Neural cell (in vitro differentiated cells): Measurements from ENCODE around the gene UBFD1. TPM values are rescaled to one million over a fixed set of nuclear protein-coding genes. Genes with fewer than 3 reads are reported as not detected.

Source experiments
- H2AFZ ChIP-seq: fragments of 200-600, 300-800 bp; sonication (generic), shearing (Covaris generic); 2 replicates; pipeline ENCODE4 v1.6.0; 2014; ENCODE audit warnings: low read depth, mild to moderate bottlenecking, antibody characterized with exemption, low read length, moderate library complexity
- H3F3A ChIP-seq: fragments of 200-600 bp; shearing (Covaris generic); 2 replicates; pipeline ENCODE4 v1.6.1; 2016; ENCODE audit warnings: mild to moderate bottlenecking, moderate library complexity, mixed read lengths, antibody characterized with exemption, low read length; ENCODE audit not compliant: insufficient read depth, poor library complexity, severe bottlenecking
- H3K27ac ChIP-seq: fragments of 200-600, 300-800 bp; sonication (generic), shearing (Covaris generic); 2 replicates; pipeline ENCODE4 v1.5.1; 2014; ENCODE audit warnings: mild to moderate bottlenecking, low read length, moderate library complexity
- H3K27me3 ChIP-seq: fragments of 300-800, 200-600 bp; sonication (generic), shearing (Covaris generic); 2 replicates; pipeline ENCODE4 v1.6.0; 2014; ENCODE audit warnings: mild to moderate bottlenecking, low read depth, low read length, moderate library complexity; ENCODE audit not compliant: insufficient read depth
- H3K36me3 ChIP-seq: fragments of 300-800, 200-600 bp; sonication (generic), shearing (Covaris generic); 2 replicates; pipeline ENCODE4 v1.5.1; 2014; ENCODE audit warnings: mild to moderate bottlenecking, antibody characterized with exemption, low read length, moderate library complexity; ENCODE audit not compliant: insufficient read depth
- H3K4me2 ChIP-seq: fragments of 300-800, 200-600 bp; sonication (generic), shearing (Covaris generic); 2 replicates; pipeline ENCODE4 v1.6.0; 2014; ENCODE audit warnings: mild to moderate bottlenecking, low read length
- H3K4me3 ChIP-seq: fragments of 300-800, 200-600 bp; sonication (generic), shearing (Covaris generic); 2 replicates; pipeline ENCODE4 v1.5.1; 2014; ENCODE audit warnings: mild to moderate bottlenecking, low read length, moderate library complexity
- H3K79me2 ChIP-seq: fragments of 200-600 bp; shearing (Covaris generic); replicated peaks from 2 replicates; pipeline ENCODE4 v1.6.0; 2014; ENCODE audit warnings: mild to moderate bottlenecking, low read length, moderate library complexity; ENCODE audit not compliant: insufficient read depth
- H3K9ac ChIP-seq: fragments of 300-800, 200-600 bp; sonication (generic), shearing (Covaris generic); 2 replicates; pipeline ENCODE4 v1.6.1; 2016; ENCODE audit warnings: mild to moderate bottlenecking, low read length, mixed read lengths
- H3K9me2 ChIP-seq: fragments of 200-600 bp; shearing (Covaris generic); 2 replicates; pipeline ENCODE4 v1.6.1; 2016; ENCODE audit warnings: mild to moderate bottlenecking, low read length, mixed read lengths; ENCODE audit not compliant: insufficient read depth
- H3K9me3 ChIP-seq: fragments of 200-600, 300-800 bp; sonication (generic), shearing (Covaris generic); 2 replicates; pipeline ENCODE4 v1.6.1; 2016; ENCODE audit warnings: mild to moderate bottlenecking, mixed run types, low read length, moderate library complexity, mixed read lengths
- H4K20me1 ChIP-seq: fragments of 200-600 bp; shearing (Covaris generic); 2 replicates; pipeline ENCODE4 v1.6.1; 2016; ENCODE audit warnings: mild to moderate bottlenecking, mixed run types; ENCODE audit not compliant: insufficient read depth
- CTCF ChIP-seq: fragments of 450-650 bp; IDR thresholded peaks from 2 replicates; pipeline ENCODE4 v1.5.1; 2014; ENCODE audit warnings: antibody characterized with exemption, mild to moderate bottlenecking, moderate library complexity; ENCODE audit not compliant: poor library complexity, severe bottlenecking
- EP300 ChIP-seq: fragments of 450-650 bp; conservative IDR thresholded peaks from 2 replicates; pipeline ENCODE4 v1.6.1; 2014; ENCODE audit warnings: antibody characterized with exemption, mild to moderate bottlenecking, moderate library complexity; ENCODE audit not compliant: poor library complexity, severe bottlenecking
- EZH2 ChIP-seq: fragments of 200-600, 300-800 bp; shearing (Covaris generic), sonication (generic); IDR thresholded peaks from 2 replicates; pipeline ENCODE4 v1.6.1; 2014; ENCODE audit warnings: antibody characterized with exemption, low read length, borderline replicate concordance, mild to moderate bottlenecking; ENCODE audit not compliant: insufficient read depth, poor library complexity, severe bottlenecking
- MXI1 ChIP-seq: fragments of 450-650 bp; conservative IDR thresholded peaks from 2 replicates; pipeline ENCODE4 v1.6.1; 2014; ENCODE audit warnings: antibody characterized with exemption, mild to moderate bottlenecking; ENCODE audit not compliant: poor library complexity, severe bottlenecking
- POLR2AphosphoS5 ChIP-seq: IDR thresholded peaks from 2 replicates; pipeline ENCODE4 v1.6.1; 2012
- RAD21 ChIP-seq: fragments of 450-650 bp; conservative IDR thresholded peaks from 2 replicates; pipeline ENCODE4 v1.6.1; 2014; ENCODE audit warnings: antibody characterized with exemption, mild to moderate bottlenecking, moderate library complexity
- REST ChIP-seq: IDR thresholded peaks from 2 replicates; pipeline ENCODE4 v1.6.1; 2012; ENCODE audit warnings: borderline replicate concordance
- TAF1 ChIP-seq: IDR thresholded peaks from 2 replicates; pipeline ENCODE4 v1.6.1; 2012; ENCODE audit warnings: low read depth
- polyA plus RNA-seq: library from polyadenylated mRNA; depleted of rRNA; stranded (reverse); fragments of >200 nt; gene quantifications from 2 replicates; pipeline ENCODE4 v1.2.3, GENCODE V29; 2014

Gene UBFD1
- polyA plus RNA-seq, 1 donor from 2014 or later, result 94.3 TPM

GRCh38 chr16:23557779-23558702 lies 514 bp downstream of the UBFD1 start:
- Histone ChIP-seq H3F3A (no peaks in the 10 kb centered on the region), H3K9me3 (no peaks in the 10 kb centered on the region), H2AFZ (peak overlapping the region; percentile 36), H3K4me3 (peak overlapping the region; percentile 78), H3K27me3 (no peaks in the 10 kb centered on the region), H4K20me1 (no peaks in the 10 kb centered on the region), H3K36me3 (no peaks in the 10 kb centered on the region), H3K27ac (peak overlapping the region; percentile 88), H3K79me2 (peaks cover 27% of the 10 kb centered on the region), H3K9me2 (no peaks in the 10 kb centered on the region), H3K9ac (peak overlapping the region; percentile 88), H3K4me2 (peak overlapping the region; percentile 88)
- TF ChIP-seq POLR2AphosphoS5 (no peak), TAF1 (peak; percentile 8)

- no peak overlapping the region for H3K4me2 ChIP-seq
- H3K36me3 ChIP-seq, result no peaks in the 10 kb centered on the region
- no peak for TF ChIP-seq TAF1
- TF ChIP-seq RAD21, result no peak
- no peak for TF ChIP-seq MXI1
- TF ChIP-seq EP300, result no peak
- TF ChIP-seq POLR2AphosphoS5, result no peak
- TF ChIP-seq CTCF, result no peak
- TF ChIP-seq REST, result no peak
- no peak for TF ChIP-seq EZH2
- H2AFZ ChIP-seq, result no peak overlapping the region
- no peaks in the 10 kb centered on the region for H3K9me3 ChIP-seq
- no peaks in the 10 kb centered on the region for H3K27me3 ChIP-seq
- no peak overlapping the region for H3K9ac ChIP-seq
- peaks cover 27% of the 10 kb centered on the region for H3K79me2 ChIP-seq
- H3F3A ChIP-seq, result no peaks in the 10 kb centered on the region
- no peak overlapping the region for H3K4me3 ChIP-seq
- no peaks in the 10 kb centered on the region for H4K20me1 ChIP-seq
- no peak overlapping the region for H3K27ac ChIP-seq
- no peaks in the 10 kb centered on the region for H3K9me2 ChIP-seq
Measured at GRCh38 chr16:23561586-23561985, 4.1 kb downstream of the UBFD1 start.
